ENCODE data around the gene TRIM71.

GRCh38 chr3:32844914-32845313, 27.1 kb downstream of the TRIM71 start:
- TF ChIP-seq POLR2A (IDR thresholded peaks at IDR 0.05; ENCODE audit: low read length): no peak
- TF ChIP-seq GATA1 (IDR thresholded peaks at IDR 0.05; ENCODE audit: low read depth, low read length): no peak
